Measurements from ENCODE around the gene RBM38.

- TF ChIP-seq BHLHE40 (IDR thresholded peaks at IDR 0.05; ENCODE audit: low read depth, low read length) = no peak
- TF ChIP-seq CTCF (conservative IDR thresholded peaks at IDR 0.05; ENCODE audit: low read depth, low read length) = no peak
- TF ChIP-seq FOS (IDR thresholded peaks at IDR 0.05; ENCODE audit: low read depth, low read length) = no peak
- no peak for TF ChIP-seq POLR2A (IDR thresholded peaks at IDR 0.05; ENCODE audit: low read depth, low read length)
- TF ChIP-seq MXI1 (IDR thresholded peaks at IDR 0.05; ENCODE audit: borderline replicate concordance, low read depth, low read length) = no peak
- no peak for TF ChIP-seq RCOR1 (IDR thresholded peaks at IDR 0.05; ENCODE audit: insufficient replicate concordance, low read length)
- no peak for TF ChIP-seq MAFK (IDR thresholded peaks at IDR 0.05; ENCODE audit: low read depth, low read length)
- no peak for TF ChIP-seq CEBPB (IDR thresholded peaks at IDR 0.05; ENCODE audit: low read depth, low read length)
- TF ChIP-seq USF2 (IDR thresholded peaks at IDR 0.05; ENCODE audit: low read depth, low read length) = no peak
- TF ChIP-seq RFX5 (IDR thresholded peaks at IDR 0.05; ENCODE audit: low read depth, low read length) = no peak
- no peak for TF ChIP-seq MAZ (IDR thresholded peaks at IDR 0.05; ENCODE audit: borderline replicate concordance, low read depth, low read length)
- TF ChIP-seq NFE2L2 (IDR thresholded peaks at IDR 0.05; ENCODE audit: low read depth, low read length) = no peak
- no peak for TF ChIP-seq RAD21 (IDR thresholded peaks at IDR 0.05; ENCODE audit: low read length)
Observed at GRCh38 chr20:57410924-57411323, 19.7 kb downstream of the RBM38 start.

Data from IMR-90 (cell line).